Raji (cell line): ENCODE measurements around the gene PKD1.

Source experiments
- POLR2A ChIP-seq: IDR thresholded peaks from 2 replicates; pipeline ENCODE4 v1.6.1; 2011; ENCODE audit warnings: low read depth, low read length, control low read depth; ENCODE audit not compliant: insufficient read depth

Gene PKD1

DNA sequence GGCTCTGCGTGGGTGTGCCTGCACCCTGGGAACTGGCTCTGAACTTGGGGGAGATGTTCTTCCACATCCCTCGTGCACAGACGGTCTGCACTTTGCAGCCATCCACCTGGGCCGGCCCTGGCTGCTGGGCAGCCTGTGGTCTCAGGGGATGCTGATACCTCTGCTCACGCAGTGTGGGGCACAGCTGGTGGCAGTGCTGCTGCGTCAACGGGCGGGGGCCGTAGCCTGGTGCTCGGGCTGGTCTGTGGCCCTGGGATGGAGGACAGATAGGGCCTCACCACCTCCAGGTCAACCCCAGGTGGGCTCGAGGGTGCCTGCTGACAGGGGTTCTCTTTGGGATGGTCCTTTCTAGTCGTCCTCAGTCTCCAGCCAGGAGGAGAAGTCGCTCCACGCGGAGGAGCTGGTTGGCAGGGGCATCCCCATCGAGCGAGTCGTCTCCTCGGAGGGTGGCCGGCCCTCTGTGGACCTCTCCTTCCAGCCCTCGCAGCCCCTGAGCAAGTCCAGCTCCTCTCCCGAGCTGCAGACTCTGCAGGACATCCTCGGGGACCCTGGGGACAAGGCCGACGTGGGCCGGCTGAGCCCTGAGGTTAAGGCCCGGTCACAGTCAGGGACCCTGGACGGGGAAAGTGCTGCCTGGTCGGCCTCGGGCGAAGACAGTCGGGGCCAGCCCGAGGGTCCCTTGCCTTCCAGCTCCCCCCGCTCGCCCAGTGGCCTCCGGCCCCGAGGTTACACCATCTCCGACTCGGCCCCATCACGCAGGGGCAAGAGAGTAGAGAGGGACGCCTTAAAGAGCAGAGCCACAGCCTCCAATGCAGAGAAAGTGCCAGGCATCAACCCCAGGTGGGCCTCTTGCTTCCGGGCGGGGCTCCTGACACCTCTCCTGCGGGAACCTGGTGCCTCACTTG lies 51.6 kb downstream of the PKD1 start:
- TF ChIP-seq POLR2A = no peak

DNA sequence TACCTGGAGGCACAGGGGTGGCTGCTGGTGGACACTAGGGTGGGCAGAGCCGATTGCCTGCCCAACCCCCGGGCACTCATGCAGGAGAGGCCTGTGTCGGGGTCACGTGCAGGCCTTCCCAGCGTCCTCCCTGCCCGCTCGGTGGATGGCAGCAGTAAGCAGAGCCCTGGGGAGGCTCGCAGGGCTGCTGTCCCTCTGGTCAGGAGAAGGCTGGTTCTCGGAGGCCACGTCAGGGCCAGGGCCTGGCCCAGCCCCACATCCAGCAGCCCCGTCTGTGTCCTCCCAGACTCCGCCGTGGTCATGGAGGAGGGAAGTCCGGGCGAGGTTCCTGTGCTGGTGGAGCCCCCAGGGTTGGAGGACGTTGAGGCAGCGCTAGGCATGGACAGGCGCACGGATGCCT lies 52.3 kb downstream of the PKD1 start:
- no peak for TF ChIP-seq POLR2A

GRCh38 chr16:2082983-2083364 lies 52.7 kb downstream of the PKD1 start:
- no peak for TF ChIP-seq POLR2A

- TF ChIP-seq POLR2A = no peak
Measured at GRCh38 chr16:2082171-2082982, 53.3 kb downstream of the PKD1 start.

DNA sequence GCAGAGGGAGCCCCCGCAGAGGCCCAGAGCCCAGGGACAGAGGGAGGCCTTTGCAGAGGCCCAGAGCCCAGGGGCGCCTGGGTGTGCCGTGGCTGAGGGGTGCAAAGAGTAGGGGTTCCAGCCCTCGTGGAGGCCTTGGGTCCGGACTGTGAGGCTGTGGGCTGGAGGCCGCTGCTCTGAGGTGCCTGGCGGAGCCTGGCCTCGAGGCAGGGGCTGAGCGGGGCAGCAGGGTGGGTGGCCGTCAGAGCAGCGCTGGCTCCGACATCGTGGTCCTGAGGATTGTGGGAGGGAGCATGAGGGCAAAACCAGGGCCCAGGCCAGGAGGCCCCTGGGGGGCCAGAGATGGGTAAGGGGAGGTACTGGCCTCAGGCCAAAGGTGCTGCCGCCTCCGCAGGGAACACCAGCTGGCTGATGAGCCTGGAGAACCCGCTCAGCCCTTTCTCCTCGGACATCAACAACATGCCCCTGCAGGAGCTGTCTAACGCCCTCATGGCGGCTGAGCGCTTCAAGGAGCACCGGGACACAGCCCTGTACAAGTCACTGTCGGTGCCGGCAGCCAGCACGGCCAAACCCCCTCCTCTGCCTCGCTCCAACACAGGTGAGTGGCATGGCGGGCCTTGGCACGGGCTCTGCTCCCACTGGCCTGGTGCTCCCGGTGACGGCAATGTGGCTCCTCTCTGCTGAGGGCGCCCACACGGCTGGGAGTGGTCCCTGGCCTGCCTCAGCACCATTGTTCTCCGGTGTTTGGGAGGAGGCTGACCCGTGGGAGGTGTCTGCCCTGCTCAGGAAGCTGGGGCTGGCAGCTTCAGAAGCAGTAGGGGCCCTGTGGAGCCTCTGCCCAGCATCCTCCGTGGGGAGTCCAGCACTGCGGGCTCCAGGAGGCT lies 54.3 kb downstream of the PKD1 start:
- TF ChIP-seq POLR2A = no peak

GRCh38 chr16:2079991-2080390 lies 55.7 kb downstream of the PKD1 start:
- no peak for TF ChIP-seq POLR2A

DNA sequence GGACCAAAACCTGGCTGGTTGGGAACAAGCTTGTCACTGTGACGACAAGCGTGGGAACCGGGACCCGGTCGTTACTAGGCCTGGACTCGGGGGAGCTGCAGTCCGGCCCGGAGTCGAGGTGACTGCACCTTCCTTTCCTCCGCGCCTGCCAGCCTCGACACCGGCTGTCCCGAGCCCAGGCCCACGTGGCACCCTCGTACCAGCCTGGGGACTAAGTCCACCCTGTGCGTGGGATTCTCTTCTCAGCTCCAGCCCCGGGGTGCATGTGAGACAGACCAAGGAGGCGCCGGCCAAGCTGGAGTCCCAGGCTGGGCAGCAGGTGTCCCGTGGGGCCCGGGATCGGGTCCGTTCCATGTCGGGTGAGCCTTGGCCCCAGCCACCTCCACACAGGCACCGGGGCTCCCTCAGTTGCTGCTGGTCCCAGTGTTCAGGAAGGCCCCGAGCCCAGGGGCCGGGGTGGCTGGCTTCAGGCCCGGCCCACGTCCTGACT lies 56.3 kb downstream of the PKD1 start:
- TF ChIP-seq POLR2A = no peak

GRCh38 chr16:2078691-2079090 lies 57.0 kb downstream of the PKD1 start:
- no peak for TF ChIP-seq POLR2A

- TF ChIP-seq POLR2A = no peak
Measured at GRCh38 chr16:2078096-2078495, 57.6 kb downstream of the PKD1 start.

DNA sequence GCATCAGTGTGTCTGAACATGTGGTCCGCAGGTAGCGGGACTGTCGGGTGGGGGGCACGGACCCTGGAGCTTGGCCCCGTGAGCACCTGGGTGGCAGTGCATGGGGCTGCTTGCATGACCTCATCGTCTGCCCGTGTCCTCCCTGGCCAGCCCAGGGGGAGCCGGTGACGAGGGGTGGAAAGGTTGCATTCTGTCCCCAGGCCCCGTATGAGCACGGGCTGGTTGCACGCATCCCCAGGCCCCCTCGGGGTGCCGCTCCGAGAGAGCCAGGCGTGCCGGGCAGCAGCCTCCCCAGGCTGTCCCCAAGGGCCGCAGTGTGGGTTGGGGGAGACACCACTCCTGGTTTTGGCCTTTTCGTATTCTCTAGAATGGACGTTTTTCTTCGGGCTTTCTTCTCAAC lies 58.0 kb downstream of the PKD1 start:
- TF ChIP-seq POLR2A = no peak

GRCh38 chr16:2077016-2077415 lies 58.7 kb downstream of the PKD1 start:
- TF ChIP-seq POLR2A = no peak

DNA sequence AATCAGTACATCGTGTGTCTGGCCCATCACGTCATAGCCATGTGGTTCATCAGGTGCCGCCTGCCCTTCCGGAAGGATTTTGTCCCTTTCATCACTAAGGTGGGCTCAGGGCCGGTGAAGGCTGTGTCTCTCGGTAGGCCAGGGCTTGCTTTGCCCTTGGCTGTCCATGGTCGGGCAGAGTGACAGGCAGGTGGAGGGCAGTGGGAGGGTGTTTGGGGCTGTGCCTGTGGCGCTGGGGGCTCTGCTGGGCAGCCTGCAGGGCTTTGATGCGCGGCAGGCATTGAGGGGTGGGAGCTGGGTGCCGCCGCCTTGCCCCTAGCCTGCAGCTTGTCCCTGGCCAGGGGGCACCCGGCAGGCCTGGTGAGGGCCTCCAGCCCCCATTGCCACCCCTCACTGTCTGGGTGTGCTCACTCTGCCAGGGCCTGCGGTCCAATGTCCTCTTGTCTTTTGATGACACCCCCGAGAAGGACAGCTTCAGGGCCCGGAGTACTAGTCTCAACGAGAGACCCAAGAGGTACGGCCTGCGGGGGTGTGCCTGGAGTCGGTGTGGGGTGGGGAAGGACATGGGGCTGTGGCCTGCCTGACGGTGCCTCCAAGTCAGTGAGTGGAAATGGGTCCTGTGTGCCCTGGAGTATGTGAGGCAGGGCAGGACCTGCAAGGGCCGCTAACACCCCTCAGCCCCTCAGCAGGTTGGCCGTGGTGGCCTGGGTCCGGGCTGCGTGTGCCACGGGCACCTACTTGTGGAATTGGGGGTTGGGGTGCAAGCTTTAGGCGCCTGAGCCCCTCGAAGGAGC lies 59.4 kb downstream of the PKD1 start:
- TF ChIP-seq POLR2A = no peak

GRCh38 chr16:2075631-2076030 lies 60.1 kb downstream of the PKD1 start:
- no peak for TF ChIP-seq POLR2A

DNA sequence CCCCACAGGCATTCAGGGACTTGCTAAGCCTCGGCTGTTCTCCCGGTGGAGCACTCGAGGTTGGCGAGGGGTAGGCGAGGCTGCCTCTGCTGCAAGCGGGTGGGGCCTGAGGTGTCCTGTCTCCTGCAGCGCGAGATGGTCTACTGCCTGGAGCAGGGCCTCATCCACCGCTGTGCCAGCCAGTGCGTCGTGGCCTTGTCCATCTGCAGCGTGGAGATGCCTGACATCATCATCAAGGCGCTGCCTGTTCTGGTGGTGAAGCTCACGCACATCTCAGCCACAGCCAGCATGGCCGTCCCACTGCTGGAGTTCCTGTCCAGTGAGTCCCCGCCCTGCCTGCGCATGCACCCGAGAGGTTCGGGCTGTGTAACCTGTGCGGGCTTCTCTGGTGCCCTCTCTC lies 61.6 kb downstream of the PKD1 start:
- TF ChIP-seq POLR2A = no peak
